HCEC 1CT (cell line): ENCODE results near the gene SOX13.

ENCODE experiments used
- DNase-seq: peaks from one replicate; pipeline ENCODE4 v3.0.0-alpha.2; 2017

SOX13 gene

DNA sequence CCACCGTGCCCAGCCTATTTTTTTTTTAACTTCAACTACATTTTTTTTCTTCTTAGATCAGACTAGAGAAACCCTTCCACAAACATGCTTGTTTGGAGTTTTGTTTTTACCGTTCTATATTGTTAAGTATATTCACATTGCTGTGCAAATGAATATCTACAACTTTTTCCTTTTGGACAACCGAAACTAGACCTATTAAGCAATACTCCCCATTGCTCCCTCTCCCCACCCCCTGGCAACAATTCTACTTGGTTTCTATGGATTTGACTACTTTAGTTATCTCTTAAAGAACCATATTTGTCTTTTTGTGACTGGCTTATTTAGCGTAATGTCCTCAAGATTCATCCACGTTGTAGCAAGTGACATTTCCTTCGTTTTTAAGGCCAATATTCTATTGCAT, 59.8 kb downstream of the SOX13 start:
- DNase-seq: no peak

- no peak for DNase-seq
Measured at GRCh38 chr1:204134103-204134502, 61.2 kb downstream of the SOX13 start.

DNA sequence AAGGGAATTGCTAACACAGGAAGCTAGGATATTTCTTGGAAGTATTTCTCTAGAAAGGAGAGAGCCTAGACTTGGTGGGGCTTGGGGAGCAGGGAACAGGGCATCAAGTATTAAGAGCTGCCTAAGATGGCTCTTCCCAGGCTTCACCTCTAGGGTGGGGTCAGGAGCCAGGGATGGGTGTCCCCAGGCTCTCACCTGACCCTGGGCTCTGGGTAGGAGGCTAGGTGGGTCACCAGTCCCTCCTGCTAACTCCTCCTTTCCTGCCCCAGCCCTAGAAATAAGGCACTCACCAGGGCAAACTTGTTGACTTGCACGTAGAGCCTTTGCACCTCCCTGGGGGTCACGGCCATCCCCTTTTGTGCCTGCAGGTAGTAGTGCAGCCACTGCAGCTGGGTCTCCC, 63.9 kb downstream of the SOX13 start:
- no peak for DNase-seq

- no peak for DNase-seq
Measured at GRCh38 chr1:204139088-204139487, 66.2 kb downstream of the SOX13 start.

DNA sequence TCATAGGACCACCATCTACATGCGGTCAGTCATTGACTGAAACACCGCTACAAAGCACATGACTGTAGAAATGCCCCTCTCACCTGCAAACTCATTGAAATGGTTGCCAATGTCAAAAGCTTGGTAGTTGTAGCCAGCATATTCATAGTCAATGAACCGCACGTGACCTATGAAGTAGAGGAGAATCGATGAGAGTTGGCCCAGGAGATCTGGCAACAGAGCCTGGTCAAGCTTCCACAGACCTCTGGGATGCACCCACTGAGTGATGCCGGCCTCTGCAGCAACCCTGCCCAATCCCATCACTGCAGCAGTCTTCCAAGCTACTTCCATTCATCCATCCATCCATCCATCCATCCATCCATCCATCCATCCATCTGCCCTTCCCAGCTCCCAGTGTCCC, 67.0 kb downstream of the SOX13 start:
- no peak for DNase-seq

GRCh38 chr1:204141131-204141530, 68.2 kb downstream of the SOX13 start:
- DNase-seq: no peak

DNA sequence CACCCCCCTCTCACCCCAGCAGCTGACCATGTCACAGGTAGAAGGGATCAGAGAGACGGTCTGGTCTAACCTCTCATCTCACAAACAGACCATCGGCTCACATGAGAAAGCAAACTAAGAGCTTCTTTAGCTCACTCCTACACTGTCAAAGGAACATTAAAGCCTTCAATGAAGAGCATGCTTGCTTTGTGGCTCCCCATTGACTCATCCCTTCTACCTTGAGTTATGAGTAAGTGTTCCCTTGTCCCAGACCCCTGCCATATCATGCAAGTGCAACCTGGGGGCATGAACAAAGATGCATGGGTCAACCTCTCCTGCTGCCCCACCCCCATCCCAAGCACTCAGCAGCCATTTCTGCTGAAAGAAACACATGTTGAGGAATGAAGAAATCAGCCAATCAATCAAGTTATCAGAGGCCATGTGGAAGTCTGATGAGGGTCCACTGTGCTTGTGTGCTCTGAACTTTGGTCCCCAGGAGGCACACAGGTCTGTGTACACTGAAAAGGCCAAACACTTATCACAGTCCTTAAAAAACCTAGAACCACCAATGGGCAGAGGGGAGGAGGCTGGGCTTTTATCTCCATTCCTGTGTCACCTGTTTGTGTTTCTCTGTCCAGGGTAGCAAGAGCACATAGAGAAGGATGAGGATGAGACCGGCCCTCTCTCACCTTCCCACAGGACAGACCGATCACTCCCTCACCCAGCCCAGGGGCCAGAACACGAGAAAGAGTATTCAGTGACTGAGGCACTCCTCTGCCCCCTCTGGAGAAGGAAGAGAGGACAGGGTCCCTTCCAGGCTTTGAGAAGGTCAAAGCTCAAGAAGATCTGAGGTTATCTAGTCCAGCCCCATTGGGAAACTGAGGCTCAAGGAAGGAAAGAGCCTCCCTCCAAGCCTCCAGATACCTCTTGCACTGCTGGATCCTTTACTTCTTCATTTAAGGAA, 69.4 kb downstream of the SOX13 start:
- DNase-seq: no peak

GRCh38 chr1:204143276-204144041, 70.5 kb downstream of the SOX13 start:
- DNase-seq: no peak

DNA sequence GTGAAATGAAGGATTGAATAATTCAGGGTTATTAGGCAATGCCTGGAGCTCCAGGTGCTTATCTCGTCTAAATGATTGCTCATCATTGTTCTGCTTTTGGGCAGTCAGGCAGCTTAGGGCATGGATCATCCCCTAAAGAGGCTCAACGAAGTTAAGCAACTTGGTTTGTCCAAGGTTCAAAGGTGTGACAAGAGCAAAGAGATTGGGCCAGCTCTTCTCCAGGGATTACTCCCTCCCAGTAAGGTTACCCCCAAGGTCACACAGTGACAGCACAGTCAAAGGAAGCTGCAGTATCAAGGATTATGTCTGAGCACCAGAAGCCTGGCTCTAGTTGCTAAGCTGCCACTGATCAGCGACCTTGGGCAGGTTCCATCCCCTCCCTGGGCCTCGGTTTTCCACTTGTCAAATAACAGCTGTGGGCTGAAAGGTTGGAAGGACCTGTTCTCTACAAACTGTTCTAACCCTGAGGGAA, 72.2 kb downstream of the SOX13 start:
- DNase-seq: no peak

GRCh38 chr1:204146309-204146708, 73.4 kb downstream of the SOX13 start:
- no peak for DNase-seq

- DNase-seq: no peak
Measured at GRCh38 chr1:204146965-204147364, 74.0 kb downstream of the SOX13 start.

GRCh38 chr1:204147406-204148383, 74.8 kb downstream of the SOX13 start:
- no peak for DNase-seq

DNA sequence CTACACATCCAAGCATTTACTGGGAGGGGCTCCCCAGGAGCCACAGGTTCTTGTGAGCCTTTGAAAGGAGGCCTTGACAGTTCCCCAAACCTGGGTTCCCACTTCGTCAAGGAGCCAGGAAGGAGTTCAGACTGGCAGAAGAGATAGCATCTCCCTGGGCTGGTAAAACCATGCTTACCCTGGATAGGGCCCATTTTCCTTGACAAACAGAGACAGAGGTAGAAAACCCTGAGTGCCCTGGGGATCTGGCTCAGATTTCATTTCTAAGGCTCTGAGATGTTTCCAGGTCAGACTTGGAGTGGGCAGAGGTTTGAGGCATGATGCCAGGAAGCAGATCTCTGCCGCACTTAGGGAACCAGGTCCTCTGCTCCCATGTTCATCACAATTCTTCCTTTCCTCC, 76.2 kb downstream of the SOX13 start:
- no peak for DNase-seq

DNA sequence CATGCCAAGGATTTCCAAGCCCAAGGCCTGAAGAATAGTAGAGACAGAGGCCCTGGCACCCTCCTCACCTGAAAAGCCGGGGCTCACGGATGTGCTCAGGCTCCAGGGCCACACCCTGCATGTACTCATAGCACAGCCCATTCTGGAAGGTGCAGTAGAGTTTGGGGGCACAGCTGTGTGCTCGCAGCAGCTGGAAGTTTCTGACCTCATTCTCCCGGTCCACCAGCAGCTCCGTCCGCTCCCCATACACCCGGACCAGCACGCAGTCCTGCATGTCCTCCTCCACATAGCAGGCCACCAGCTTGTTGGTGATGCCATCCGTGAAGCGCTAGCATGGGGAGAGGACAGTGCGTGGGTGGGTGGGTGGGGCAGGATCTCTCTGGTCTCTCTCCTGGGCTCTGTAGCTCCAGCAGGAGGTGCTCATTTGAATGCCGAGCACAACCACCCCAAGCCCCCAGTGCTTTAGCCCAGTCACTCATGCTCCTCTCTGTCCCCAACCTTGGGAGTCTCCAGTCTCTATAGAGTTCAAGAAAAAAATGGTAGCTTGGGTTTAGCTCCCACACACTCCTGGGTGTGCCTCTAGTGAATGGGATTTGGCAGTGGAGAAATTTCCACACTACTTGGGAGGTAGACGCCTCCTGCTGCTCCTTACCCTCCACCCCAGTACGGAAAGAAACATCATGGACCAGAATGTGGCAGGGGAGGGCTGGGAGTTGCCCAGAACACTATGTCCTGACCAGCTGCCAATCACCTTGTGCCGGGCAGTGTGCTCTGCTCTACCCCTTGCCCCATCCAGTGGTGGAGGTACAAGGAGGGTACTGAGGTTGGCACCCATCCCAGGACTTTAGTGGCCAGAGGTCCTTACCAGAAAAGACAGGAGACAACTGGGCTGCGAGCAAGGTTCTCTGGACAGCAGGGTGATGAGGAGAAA, 77.0 kb downstream of the SOX13 start:
- no peak for DNase-seq

DNA sequence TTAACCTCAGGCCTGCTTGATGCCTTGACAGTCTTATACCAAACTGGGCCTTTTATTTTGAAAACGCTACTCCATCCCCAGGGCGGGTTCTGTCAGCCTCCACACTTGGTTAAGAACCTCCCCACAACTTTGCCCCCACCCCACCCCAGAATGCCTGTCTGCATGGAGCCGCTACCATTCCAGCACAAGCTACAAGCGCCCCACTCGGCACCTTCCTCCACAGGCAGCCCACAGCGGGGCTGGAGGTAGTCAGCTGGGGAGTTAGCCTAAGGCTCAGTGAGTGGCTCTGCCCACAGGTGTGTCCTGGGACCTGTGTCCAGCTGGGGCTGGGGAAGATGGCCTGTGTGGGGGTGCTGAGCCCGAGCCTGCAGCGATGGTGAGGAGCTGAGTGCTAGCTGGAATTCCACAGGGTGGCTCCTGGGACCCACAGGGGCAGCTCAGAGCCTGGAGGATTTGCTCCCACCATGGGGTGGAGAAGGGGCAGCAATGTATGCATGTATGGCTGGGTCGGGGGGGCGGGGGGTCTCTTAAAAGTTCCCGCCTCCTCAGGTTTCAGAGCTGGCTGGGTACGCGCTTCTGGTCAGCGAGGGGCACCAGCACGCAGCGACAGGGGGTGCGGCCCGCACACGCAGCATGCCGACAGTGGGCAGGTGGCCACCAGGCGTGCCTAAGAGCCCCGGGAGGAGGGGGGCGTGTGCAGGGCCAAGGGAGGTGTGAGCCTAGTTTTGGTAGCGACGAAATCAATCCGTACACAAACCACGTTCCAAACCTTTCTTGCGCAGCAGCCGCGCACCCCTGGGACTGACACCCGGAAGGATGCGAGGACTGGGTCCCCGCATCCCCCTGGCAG, 78.0 kb downstream of the SOX13 start:
- DNase-seq: no peak

DNA sequence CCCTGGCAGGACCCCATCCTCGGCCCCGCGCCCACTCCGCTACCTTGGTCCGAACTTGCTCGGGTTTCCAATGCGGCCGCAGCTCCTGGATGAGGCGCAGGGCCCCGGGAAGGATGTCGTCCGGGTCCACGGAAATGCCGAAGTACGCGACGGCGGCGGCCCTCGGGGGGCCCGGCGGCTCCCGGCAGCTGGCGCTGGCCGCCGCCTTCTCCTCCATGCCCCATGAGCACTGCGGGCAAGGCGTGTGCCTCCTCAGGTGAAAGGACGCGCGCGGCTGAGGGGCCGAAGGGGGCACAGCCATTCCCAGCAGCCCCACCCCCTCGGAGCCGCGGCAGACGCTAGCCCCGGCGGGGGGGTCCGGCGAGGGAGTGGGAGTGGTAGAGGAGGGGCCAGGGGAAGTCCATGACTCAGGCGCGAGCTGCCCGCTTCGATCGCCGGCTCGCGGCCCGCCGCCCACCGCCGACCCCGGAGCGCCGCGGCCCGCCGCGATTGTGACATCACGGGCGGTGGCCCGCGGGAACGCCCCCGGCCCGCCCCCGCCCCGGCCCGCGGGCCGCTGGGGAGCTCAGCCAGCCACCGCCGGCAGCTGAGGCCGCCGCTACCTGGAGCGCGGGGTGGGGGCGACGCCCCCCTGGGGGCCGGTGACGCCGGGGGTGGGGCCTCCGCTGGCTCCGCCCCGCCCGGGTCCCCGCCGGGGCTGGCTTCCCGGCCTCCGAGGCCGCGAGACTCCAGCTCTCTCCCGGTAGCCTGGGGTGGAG, 78.8 kb downstream of the SOX13 start, which contains the start of gene ETNK2:
TSS of gene ETNK2 (minus strand) at position 493 of the 758 bp plus-strand sequence. CDS start at position 301, 192 bp downstream.
- DNase-seq: no peak

DNA sequence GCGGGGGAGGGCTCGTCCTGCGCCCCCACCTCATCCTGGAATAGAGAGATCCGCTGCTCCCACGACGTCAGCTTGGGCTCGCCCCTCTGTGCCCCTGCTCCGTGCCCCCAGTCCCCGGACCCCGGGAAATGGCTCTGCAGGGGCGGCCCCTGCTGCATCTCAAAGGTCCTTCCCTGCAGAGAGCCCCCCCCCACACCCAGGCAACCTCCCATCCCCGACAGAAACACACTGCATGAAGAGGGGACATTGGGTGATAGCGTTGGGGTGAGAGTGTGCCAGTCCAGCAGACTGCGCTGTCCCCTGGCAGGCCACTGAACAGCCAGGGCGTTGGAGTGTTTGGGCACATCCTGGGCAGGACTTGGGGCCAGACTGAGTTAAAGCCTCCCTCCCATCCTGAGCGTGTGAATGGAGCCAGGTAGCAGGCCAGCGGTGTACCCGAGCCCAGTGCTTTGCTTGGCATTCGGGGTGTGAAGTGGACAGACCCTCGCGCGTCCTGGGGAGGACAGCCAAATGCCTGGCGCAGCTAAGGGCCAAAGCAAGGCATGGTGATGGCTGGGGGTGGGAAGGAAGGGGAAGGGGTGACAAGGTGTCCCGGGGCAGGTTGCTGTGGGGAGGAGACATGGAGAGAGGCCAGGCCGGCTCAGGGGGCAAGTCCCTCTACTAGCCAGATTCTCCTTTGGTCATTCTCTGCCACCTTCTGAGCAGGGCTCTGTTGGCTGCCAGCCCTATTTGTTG, 79.6 kb downstream of the SOX13 start:
- no peak for DNase-seq

GRCh38 chr1:204153667-204154066, 80.8 kb downstream of the SOX13 start:
- no peak for DNase-seq
